GM21786 (cell line): ENCODE data around the gene CDK5R1.

Experiments
- ATAC-seq: cut with Tn5 transposase; IDR thresholded peaks from one replicate; pipeline ENCODE4 v1.9.1; 2021; ENCODE audit not compliant: unreplicated experiment

The CDK5R1 gene

GRCh38 chr17:32492264-32492589, 5.4 kb downstream of the CDK5R1 start:
- no peak for ATAC-seq

GRCh38 chr17:32492648-32493289, 6.0 kb downstream of the CDK5R1 start:
- ATAC-seq = no peak

- ATAC-seq = no peak
These were observed 6.8 kb downstream of the CDK5R1 start for GRCh38 chr17:32493571-32493970.

- no peak for ATAC-seq
These were observed 7.3 kb downstream of the CDK5R1 start for GRCh38 chr17:32493976-32494513.

GRCh38 chr17:32494621-32495358, 8.0 kb downstream of the CDK5R1 start:
- no peak for ATAC-seq

- no peak for ATAC-seq
These were observed 8.8 kb downstream of the CDK5R1 start for GRCh38 chr17:32495359-32496231.

GRCh38 chr17:32496395-32497073, 9.7 kb downstream of the CDK5R1 start:
- no peak for ATAC-seq

- ATAC-seq = no peak
These were observed 10.8 kb downstream of the CDK5R1 start for GRCh38 chr17:32497431-32498205.

GRCh38 chr17:32498391-32498790, 11.6 kb downstream of the CDK5R1 start:
- no peak for ATAC-seq

- no peak for ATAC-seq
These were observed 15.2 kb downstream of the CDK5R1 start for GRCh38 chr17:32502013-32502412.

GRCh38 chr17:32502710-32503109, 15.9 kb downstream of the CDK5R1 start:
- ATAC-seq = no peak

- ATAC-seq = peak; percentile 93
These were observed 16.7 kb downstream of the CDK5R1 start for GRCh38 chr17:32503251-32504165.

- peak; percentile 26 for ATAC-seq
These were observed 17.6 kb downstream of the CDK5R1 start for GRCh38 chr17:32504166-32504990.

- no peak for ATAC-seq
These were observed 22.1 kb downstream of the CDK5R1 start for GRCh38 chr17:32508926-32509325.

- no peak for ATAC-seq
These were observed 23.7 kb downstream of the CDK5R1 start for GRCh38 chr17:32510466-32510865.

- no peak for ATAC-seq
These were observed 25.5 kb downstream of the CDK5R1 start for GRCh38 chr17:32512328-32512727.

GRCh38 chr17:32513579-32513978, 26.8 kb downstream of the CDK5R1 start:
- no peak for ATAC-seq

GRCh38 chr17:32514606-32515005, 27.8 kb downstream of the CDK5R1 start:
- no peak for ATAC-seq
